ENCODE data around the gene OR2H1. TPM values are rescaled to one million over a fixed set of nuclear protein-coding genes. Genes with fewer than 3 reads are reported as not detected.

OR2H1 gene
- polyA plus RNA-seq, 3 donors, result not detected

GRCh38 chr6:29461021-29461814 lies 4.3 kb downstream of the OR2H1 start:
- intact Hi-C loops (cut with micrococcal nuclease), result no loop called here
- Mint-ChIP-seq H3K9me3 (peaks cover 0 to 2% (median 0%) of the 10 kb centered on the region in 7 donors), H3K36me3 (no peaks in the 10 kb centered on the region), H3K4me1 (no peaks in the 10 kb centered on the region), H3K4me3 (no peak overlapping the region), H3K27me3 (ENCODE audit: low read depth in 3 of 3) (peaks cover 0 to 4% (median 2%) of the 10 kb centered on the region in 3 donors), H3K27ac (no peak overlapping the region)
- Histone ChIP-seq H3K36me3 (replicated peaks in 1 of 2; ENCODE audit: control insufficient read depth in 1 of 2, insufficient read depth in 2 of 2, low read length in 2 of 2) (no peaks in the 10 kb centered on the region), H4K20me1 (ENCODE audit: insufficient read depth, low read length) (no peaks in the 10 kb centered on the region), H3K9ac (ENCODE audit: insufficient read depth, low read length, poor library complexity, severe bottlenecking) (no peak overlapping the region), H3K9me3 (replicated peaks in 1 of 2; ENCODE audit: control insufficient read depth in 1 of 2, insufficient read depth in 1 of 2, low read length in 2 of 2) (no peaks in the 10 kb centered on the region), H3K79me2 (ENCODE audit: insufficient read depth, low read length) (no peaks in the 10 kb centered on the region), H3K4me1 (ENCODE audit: control insufficient read depth in 1 of 2, insufficient read depth in 2 of 2, low read length in 2 of 2) (no peaks in the 10 kb centered on the region), H3K27me3 (ENCODE audit: control insufficient read depth in 2 of 2, insufficient read depth in 2 of 2, low read length in 2 of 2) (no peaks in the 10 kb centered on the region), H3K4me3 (replicated peaks in 1 of 3; ENCODE audit: low read depth in 2 of 3, low read length in 3 of 3) (no peak overlapping the region), H2AFZ (ENCODE audit: insufficient read depth, low read depth, low read length, poor library complexity, severe bottlenecking) (no peak overlapping the region), H3K4me2 (replicated peaks; ENCODE audit: extremely low read depth, low read length, poor library complexity, severe bottlenecking) (no peak overlapping the region), H3K27ac (ENCODE audit: low read depth in 1 of 2, low read length in 2 of 2) (no peak overlapping the region)
- TF ChIP-seq CTCF (IDR thresholded peaks at IDR 0.05), result no peak
- DNase-seq, result no peak
- WGBS (ENCODE audit: insufficient coverage), result no CpG with 5 or more reads among the region's 5 CpGs

GRCh38 chr6:29462022-29462421 lies 5.1 kb downstream of the OR2H1 start:
- no peak overlapping the region for H2AFZ ChIP-seq (ENCODE audit: insufficient read depth, low read depth, low read length, poor library complexity, severe bottlenecking)
- no peak overlapping the region for H3K9ac ChIP-seq (ENCODE audit: insufficient read depth, low read length, poor library complexity, severe bottlenecking)
- no peaks in the 10 kb centered on the region for H3K79me2 ChIP-seq (ENCODE audit: insufficient read depth, low read length)
- H3K36me3 ChIP-seq (replicated peaks in 1 of 2; ENCODE audit: control insufficient read depth in 1 of 2, insufficient read depth in 2 of 2, low read length in 2 of 2), result no peaks in the 10 kb centered on the region
- H3K27me3 ChIP-seq (ENCODE audit: control insufficient read depth in 2 of 2, insufficient read depth in 2 of 2, low read length in 2 of 2), result no peaks in the 10 kb centered on the region
- H3K4me3 Mint-ChIP-seq, result no peak overlapping the region
- no peaks in the 10 kb centered on the region for H4K20me1 ChIP-seq (ENCODE audit: insufficient read depth, low read length)
- H3K4me2 ChIP-seq (replicated peaks; ENCODE audit: extremely low read depth, low read length, poor library complexity, severe bottlenecking), result no peak overlapping the region
- no peak overlapping the region for H3K27ac ChIP-seq (ENCODE audit: low read depth in 1 of 2, low read length in 2 of 2)
- peaks cover 0 to 4% (median 2%) of the 10 kb centered on the region in 3 donors for H3K27me3 Mint-ChIP-seq (ENCODE audit: low read depth in 3 of 3)
- H3K36me3 Mint-ChIP-seq, result no peaks in the 10 kb centered on the region
- no peak overlapping the region for H3K4me3 ChIP-seq (replicated peaks in 1 of 3; ENCODE audit: low read depth in 2 of 3, low read length in 3 of 3)
- no peaks in the 10 kb centered on the region for H3K4me1 Mint-ChIP-seq
- H3K9me3 ChIP-seq (replicated peaks in 1 of 2; ENCODE audit: control insufficient read depth in 1 of 2, insufficient read depth in 1 of 2, low read length in 2 of 2), result no peaks in the 10 kb centered on the region
- intact Hi-C loops (cut with micrococcal nuclease), result no loop called here
- no peaks in the 10 kb centered on the region for H3K4me1 ChIP-seq (ENCODE audit: control insufficient read depth in 1 of 2, insufficient read depth in 2 of 2, low read length in 2 of 2)
- WGBS (ENCODE audit: insufficient coverage), result 94% methylated on average over 3 of the region's 6 CpGs
- TF ChIP-seq CTCF (IDR thresholded peaks at IDR 0.05), result no peak
- H3K9me3 Mint-ChIP-seq, result peaks cover 0 to 2% (median 0%) of the 10 kb centered on the region in 7 donors
- no peak for DNase-seq
- no peak overlapping the region for H3K27ac Mint-ChIP-seq
